IPS-20b (cell line): ENCODE data around the gene LONRF3.

Source experiments
- H3K27ac ChIP-seq: one replicate; pipeline ENCODE4 v1.5.1; 2013; ENCODE audit warnings: low read length
- H3K27me3 ChIP-seq: 2 replicates; pipeline ENCODE4 v1.6.1; 2013; ENCODE audit warnings: mild to moderate bottlenecking, low read length, inconsistent platforms; ENCODE audit not compliant: insufficient read depth
- H3K36me3 ChIP-seq: 2 replicates; pipeline ENCODE4 v1.6.1; 2013; ENCODE audit warnings: low read depth, mild to moderate bottlenecking, inconsistent platforms, low read length, moderate library complexity; ENCODE audit not compliant: insufficient read depth
- H3K4me1 ChIP-seq: 2 replicates; pipeline ENCODE4 v1.6.1; 2013; ENCODE audit warnings: mild to moderate bottlenecking, control low read depth, inconsistent platforms, low read length, moderate library complexity; ENCODE audit not compliant: insufficient read depth
- H3K4me3 ChIP-seq: 2 replicates; pipeline ENCODE4 v1.5.1; 2013; ENCODE audit warnings: mild to moderate bottlenecking, low read length, inconsistent platforms
- H3K9ac ChIP-seq: 2 replicates; pipeline ENCODE4 v1.6.1; 2013; ENCODE audit warnings: low read depth, mild to moderate bottlenecking, inconsistent platforms, low read length, moderate library complexity
- H3K9me3 ChIP-seq: 2 replicates; pipeline ENCODE4 v1.6.1; 2013; ENCODE audit warnings: mild to moderate bottlenecking, low read depth, low read length, inconsistent platforms; ENCODE audit not compliant: insufficient read depth

The LONRF3 gene

GRCh38 chrX:118974088-118974907 lies at the start of gene LONRF3:
Gene LONRF3, plus strand, starts transcription at chrX:118974618. Its CDS starts 163 bp downstream, at chrX:118974781.
- Histone ChIP-seq H3K27me3 (peaks cover 99% of the 10 kb centered on the region), H3K9ac (no peak within 1 kb of the TSS), H3K4me1 (no peaks in the 10 kb centered on the region; the same call in 1 of the 2 replicates), H3K4me3 (peak within 1 kb of the TSS; percentile 40; the same call in 1 of the 2 replicates), H3K27ac (no peak within 1 kb of the TSS), H3K36me3 (no peaks in the 10 kb centered on the region), H3K9me3 (0 out of 2 replicates have a peak, but pooled peaks cover 4% of the 10 kb centered on the region)

DNA sequence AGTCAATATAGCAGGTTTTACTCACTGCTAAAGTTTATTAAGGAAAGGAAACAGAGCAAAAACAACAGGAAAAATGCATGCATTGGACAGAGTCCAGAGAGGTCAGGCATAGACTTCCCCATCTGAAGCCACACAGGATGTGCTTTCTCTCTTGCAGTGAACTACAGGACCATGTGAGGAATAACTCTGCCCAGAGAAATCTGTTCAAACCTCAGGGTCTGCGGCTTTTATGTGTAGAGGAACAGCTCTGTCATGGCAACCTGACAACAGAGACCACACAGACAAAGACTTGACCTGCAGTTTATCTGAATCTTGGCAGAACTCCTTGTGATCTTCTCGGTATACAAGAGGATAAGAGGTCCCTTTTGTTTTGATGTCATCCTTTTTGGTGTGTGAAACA lies 46.3 kb upstream of the LONRF3 start:
- Histone ChIP-seq H3K9me3 (no peaks in the 10 kb centered on the region), H3K9ac (no peak overlapping the region), H3K27me3 (no peaks in the 10 kb centered on the region), H3K4me3 (no peak overlapping the region), H3K36me3 (no peaks in the 10 kb centered on the region), H3K4me1 (no peaks in the 10 kb centered on the region), H3K27ac (no peak overlapping the region)

DNA sequence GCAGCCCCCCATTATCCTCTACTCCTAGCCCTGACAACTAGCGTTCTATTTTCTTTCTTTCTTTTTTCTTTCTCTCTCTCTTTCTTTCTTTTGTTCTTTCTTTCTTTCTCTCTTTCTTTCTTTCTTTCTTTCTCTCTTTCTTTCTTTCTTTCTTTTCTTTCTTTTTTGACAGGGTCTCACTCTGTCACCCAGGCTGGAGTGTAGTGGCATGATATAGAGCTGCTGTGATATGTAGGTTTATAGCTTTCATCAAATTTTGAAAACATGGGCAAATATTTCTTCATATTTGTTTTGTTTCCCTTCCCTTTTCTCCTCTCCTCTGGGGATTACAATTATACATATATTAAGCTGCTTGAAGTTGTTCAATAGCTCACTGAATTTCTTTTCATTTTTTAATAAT lies 39.1 kb upstream of the LONRF3 start:
- H3K27me3 ChIP-seq: no peaks in the 10 kb centered on the region
- no peaks in the 10 kb centered on the region for H3K4me1 ChIP-seq
- no peaks in the 10 kb centered on the region for H3K36me3 ChIP-seq
- no peaks in the 10 kb centered on the region for H3K9me3 ChIP-seq
- H3K9ac ChIP-seq: no peak overlapping the region
- no peak overlapping the region for H3K27ac ChIP-seq
- H3K4me3 ChIP-seq: no peak overlapping the region

GRCh38 chrX:118941147-118941546 lies 33.3 kb upstream of the LONRF3 start:
- no peaks in the 10 kb centered on the region for H3K4me1 ChIP-seq
- H3K27me3 ChIP-seq: no peaks in the 10 kb centered on the region
- H3K9ac ChIP-seq: no peak overlapping the region
- no peak overlapping the region for H3K27ac ChIP-seq
- H3K36me3 ChIP-seq: no peaks in the 10 kb centered on the region
- no peak overlapping the region for H3K4me3 ChIP-seq
- H3K9me3 ChIP-seq: no peaks in the 10 kb centered on the region

DNA sequence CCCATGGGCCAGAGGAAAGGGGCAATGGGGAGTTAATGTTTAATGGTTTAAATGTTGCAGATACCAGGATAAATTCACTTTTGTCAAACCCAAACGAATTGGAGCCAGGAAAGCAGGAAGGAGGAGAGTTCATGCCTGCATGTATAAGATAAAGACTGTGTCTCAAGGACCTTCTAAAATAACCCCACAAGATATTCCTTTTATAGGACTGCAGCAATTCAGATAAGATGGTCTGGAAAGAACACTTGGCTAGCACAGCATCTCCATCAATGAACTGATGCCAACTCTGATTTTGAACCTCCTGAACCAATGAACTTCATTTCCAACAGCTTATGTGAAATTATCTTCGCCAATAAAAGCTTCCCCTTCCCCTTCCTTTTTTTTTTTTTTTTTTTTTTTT lies 31.3 kb upstream of the LONRF3 start:
- no peaks in the 10 kb centered on the region for H3K9me3 ChIP-seq
- H3K4me3 ChIP-seq: no peak overlapping the region
- no peaks in the 10 kb centered on the region for H3K27me3 ChIP-seq
- H3K4me1 ChIP-seq: no peaks in the 10 kb centered on the region
- no peak overlapping the region for H3K27ac ChIP-seq
- no peak overlapping the region for H3K9ac ChIP-seq
- H3K36me3 ChIP-seq: no peaks in the 10 kb centered on the region

DNA sequence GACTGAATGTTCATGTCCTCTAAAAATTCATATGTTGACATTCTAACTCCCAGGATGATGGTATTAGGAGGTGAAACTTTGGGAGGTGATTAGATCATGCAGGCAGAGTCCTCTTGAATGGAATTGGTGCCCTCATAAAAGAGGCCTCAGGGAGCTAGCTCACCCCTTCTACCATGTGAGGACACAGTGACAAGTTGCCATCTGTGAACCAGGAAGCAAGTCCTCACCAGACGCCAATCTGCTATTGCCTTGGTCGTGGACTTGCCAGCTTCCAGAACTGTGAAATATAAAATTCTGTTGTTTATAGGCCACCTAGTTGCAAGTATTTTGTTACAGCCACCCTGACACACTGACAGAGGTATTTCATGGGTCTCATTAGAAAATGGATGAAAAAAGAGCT lies 28.5 kb upstream of the LONRF3 start:
- Histone ChIP-seq H3K36me3 (no peaks in the 10 kb centered on the region), H3K4me3 (no peak overlapping the region), H3K4me1 (no peaks in the 10 kb centered on the region), H3K9ac (no peak overlapping the region), H3K9me3 (no peaks in the 10 kb centered on the region), H3K27ac (no peak overlapping the region), H3K27me3 (no peaks in the 10 kb centered on the region)

DNA sequence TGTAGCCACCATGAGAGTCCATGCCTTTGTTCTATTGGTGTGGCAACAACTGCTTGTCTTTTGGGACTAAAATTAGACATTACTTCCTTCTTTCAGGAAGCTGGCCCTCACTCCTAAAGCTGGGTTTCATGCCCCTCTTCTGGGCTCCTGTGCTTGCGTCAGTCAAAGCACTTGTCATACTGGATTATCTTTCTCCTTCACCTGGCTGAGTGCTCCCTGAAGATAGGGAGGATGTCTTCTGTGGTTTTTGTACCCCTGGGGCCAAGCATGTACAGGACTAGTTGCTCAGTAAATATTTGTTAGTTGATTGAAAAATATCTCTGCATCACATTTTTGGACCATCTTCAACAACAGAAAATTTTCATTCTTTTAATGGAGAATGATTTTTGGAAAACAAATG lies 26.1 kb upstream of the LONRF3 start:
- H3K36me3 ChIP-seq: no peaks in the 10 kb centered on the region
- H3K9me3 ChIP-seq: no peaks in the 10 kb centered on the region
- no peaks in the 10 kb centered on the region for H3K27me3 ChIP-seq
- no peaks in the 10 kb centered on the region for H3K4me1 ChIP-seq
- no peak overlapping the region for H3K4me3 ChIP-seq
- no peak overlapping the region for H3K27ac ChIP-seq
- H3K9ac ChIP-seq: no peak overlapping the region

- Histone ChIP-seq H3K27ac (no peak overlapping the region), H3K9me3 (no peaks in the 10 kb centered on the region), H3K36me3 (no peaks in the 10 kb centered on the region), H3K27me3 (peaks cover 56% of the 10 kb centered on the region), H3K9ac (no peak overlapping the region), H3K4me1 (no peaks in the 10 kb centered on the region), H3K4me3 (no peak overlapping the region)
Observed at GRCh38 chrX:118961866-118962560, 12.4 kb upstream of the LONRF3 start.

- H3K27me3 ChIP-seq: peaks cover 67% of the 10 kb centered on the region
- H3K27ac ChIP-seq: no peak overlapping the region
- no peak overlapping the region for H3K4me3 ChIP-seq
- H3K9ac ChIP-seq: no peak overlapping the region
- no peaks in the 10 kb centered on the region for H3K9me3 ChIP-seq
- no peaks in the 10 kb centered on the region for H3K36me3 ChIP-seq
- no peaks in the 10 kb centered on the region for H3K4me1 ChIP-seq
Observed at GRCh38 chrX:118963159-118963558, 11.3 kb upstream of the LONRF3 start.

DNA sequence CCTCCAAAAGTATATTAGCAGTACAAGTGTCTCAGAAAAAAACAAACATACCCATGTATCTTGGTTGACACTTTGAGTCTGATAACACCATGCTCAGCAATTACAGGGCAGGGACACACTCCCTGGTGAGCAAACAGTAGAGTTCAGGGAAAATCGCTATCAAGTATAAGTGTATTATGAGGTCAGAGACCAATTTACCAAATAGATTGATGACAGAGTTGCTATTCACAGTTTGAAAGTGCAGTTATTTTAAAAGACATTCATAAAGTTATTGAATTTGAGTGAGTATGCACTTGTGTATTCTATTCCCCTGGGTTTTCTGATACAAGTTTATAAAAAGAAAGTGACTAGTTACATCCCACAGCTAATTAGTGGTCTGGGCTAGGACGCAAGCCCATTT lies 10.2 kb upstream of the LONRF3 start:
- Histone ChIP-seq H3K27me3 (peaks cover 78% of the 10 kb centered on the region), H3K4me3 (no peak overlapping the region), H3K4me1 (no peaks in the 10 kb centered on the region), H3K36me3 (no peaks in the 10 kb centered on the region), H3K9me3 (no peaks in the 10 kb centered on the region), H3K9ac (no peak overlapping the region), H3K27ac (no peak overlapping the region)

GRCh38 chrX:118965395-118965794 lies 9.0 kb upstream of the LONRF3 start:
- Histone ChIP-seq H3K4me1 (no peaks in the 10 kb centered on the region), H3K36me3 (no peaks in the 10 kb centered on the region), H3K9me3 (no peaks in the 10 kb centered on the region), H3K9ac (no peak overlapping the region), H3K27me3 (peaks cover 90% of the 10 kb centered on the region), H3K4me3 (no peak overlapping the region), H3K27ac (no peak overlapping the region)

- Histone ChIP-seq H3K4me1 (no peaks in the 10 kb centered on the region; the same call in 1 of the 2 replicates), H3K9ac (no peak overlapping the region), H3K27me3 (peaks cover 97% of the 10 kb centered on the region), H3K36me3 (no peaks in the 10 kb centered on the region), H3K27ac (no peak overlapping the region), H3K9me3 (0 out of 2 replicates have a peak, but pooled peaks cover 4% of the 10 kb centered on the region), H3K4me3 (no peak overlapping the region)
Observed at GRCh38 chrX:118968031-118968430, 6.4 kb upstream of the LONRF3 start.
